ENCODE data around the gene PVRIG.

DNA sequence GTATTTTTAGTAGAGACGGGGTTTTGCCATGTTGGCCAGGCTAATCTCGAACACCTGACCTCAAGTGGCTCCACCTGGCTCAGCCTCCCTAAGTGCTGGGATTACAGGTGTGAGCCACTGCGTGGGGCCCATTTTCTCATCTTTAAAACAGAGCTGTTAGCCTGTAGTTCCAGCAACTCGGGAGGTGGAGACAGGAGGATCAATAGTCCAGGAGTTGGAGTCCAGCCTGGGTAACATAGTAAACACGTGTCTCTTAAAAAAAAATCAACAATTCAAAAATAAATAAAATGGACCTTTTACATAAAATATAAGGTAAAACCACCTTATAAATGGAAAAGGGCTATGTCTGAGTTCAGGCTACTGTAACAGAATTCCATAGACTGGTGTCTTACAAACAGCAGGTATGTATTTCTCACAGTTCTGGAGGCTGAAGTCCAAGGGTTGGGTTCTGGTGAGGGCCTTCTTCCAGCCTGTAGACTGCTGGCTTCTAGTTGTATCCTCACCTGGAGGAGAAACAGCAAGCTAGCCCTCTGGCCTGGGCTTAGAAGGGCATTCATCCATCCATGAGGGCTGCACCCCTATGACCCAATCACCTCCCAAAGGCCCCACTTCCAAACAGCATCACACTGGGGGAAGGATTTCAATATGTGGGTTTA is 7.0 kb upstream of the PVRIG start:
- TF ChIP-seq, protein P1, sequence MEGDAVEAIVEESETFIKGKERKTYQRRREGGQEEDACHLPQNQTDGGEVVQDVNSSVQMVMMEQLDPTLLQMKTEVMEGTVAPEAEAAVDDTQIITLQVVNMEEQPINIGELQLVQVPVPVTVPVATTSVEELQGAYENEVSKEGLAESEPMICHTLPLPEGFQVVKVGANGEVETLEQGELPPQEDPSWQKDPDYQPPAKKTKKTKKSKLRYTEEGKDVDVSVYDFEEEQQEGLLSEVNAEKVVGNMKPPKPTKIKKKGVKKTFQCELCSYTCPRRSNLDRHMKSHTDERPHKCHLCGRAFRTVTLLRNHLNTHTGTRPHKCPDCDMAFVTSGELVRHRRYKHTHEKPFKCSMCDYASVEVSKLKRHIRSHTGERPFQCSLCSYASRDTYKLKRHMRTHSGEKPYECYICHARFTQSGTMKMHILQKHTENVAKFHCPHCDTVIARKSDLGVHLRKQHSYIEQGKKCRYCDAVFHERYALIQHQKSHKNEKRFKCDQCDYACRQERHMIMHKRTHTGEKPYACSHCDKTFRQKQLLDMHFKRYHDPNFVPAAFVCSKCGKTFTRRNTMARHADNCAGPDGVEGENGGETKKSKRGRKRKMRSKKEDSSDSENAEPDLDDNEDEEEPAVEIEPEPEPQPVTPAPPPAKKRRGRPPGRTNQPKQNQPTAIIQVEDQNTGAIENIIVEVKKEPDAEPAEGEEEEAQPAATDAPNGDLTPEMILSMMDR (IDR thresholded peaks at IDR 0.05): no peak
- TF ChIP-seq POLR2A (IDR thresholded peaks at IDR 0.05): no peak
